HG03575 (cell line): Measurements from ENCODE around the gene BAZ2B.

Source experiments
- ATAC-seq: cut with Tn5 transposase; IDR thresholded peaks from one replicate; pipeline ENCODE4 v1.9.1; 2021; ENCODE audit not compliant: unreplicated experiment, insufficient number of reproducible peaks, low FRiP score; ENCODE audit errors: extremely low read depth

Gene BAZ2B

DNA sequence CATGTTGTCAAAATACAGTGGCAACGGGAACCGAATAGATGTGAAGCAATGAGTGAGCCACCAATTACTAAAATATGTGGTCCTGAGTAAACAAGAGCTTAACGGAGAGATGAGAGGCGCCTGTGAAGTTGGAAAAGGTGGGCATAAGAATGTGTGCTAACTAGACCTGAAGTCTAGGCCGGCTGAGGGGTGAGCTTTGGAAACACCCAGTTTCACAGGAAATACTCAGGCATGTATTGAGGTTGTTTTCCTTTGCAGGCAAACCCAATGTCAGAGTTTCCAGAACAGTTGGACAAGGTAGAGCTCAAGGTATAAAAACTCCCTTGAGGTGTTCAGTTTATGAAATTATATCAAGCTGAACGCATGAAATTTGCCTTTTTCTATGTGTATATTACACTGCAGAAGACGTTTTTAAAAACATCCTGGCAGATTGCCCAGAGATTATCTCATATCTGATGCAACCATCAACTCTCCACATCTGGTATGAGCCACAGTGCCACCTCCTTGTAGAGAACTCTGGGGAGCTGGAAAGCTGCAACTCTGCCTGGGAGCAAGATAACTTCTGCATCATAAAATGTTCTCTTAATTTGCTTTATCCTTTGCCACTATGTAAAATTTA, 325.9 kb downstream of the BAZ2B start:
- no peak for ATAC-seq

DNA sequence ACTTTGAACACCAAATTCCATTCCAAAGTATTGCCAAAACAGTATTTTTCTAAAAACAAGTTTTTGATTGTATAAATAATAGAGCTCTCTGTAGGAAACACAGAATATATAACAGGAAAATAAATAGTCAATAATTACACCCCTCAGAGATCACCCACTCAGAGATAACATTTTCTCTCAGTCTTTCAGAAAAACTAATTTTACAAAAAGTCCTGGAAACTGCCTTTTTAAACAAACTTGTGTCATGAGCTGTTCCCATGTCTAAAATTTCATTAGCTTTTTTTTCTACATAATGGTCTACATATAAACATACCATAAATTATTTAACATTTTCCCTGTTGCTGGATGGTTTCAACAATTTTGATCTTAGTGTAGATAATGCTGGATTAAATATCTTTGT, 328.6 kb downstream of the BAZ2B start:
- no peak for ATAC-seq

DNA sequence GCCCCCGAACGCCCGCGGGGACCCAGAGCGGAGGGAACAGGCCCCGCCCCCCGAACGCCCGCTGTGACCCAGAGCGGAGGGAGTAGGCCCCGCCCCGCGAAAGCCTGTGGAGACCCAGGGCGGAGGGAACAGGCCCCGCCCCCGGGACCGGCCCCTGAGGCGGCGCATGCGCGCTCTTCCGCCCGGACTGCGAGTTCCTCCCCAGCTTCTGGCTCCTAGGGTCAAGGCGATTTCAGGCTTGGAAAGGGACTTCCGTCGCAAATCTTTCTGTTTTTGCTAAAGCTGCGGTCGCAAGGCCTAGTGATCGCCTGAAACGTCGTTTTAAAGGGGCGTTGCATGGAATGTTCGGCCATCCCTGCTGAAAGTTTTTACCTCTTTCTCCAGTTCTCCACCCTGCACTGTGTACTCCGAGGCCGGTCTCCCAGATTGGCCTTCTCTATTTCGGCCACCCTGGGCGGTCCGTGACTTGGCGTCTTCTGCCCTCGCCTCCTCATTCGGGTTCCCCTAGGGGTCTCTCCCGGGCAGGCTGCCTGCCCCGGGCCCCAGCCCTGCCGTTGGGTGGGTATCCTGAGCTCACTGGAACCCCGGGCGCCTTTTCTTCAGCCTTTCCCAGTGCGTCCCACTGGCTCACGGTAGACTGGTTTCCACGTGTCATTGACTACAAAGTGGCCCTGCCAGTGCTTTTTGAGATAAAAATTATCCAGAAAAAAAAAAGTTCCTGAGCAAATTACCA, 329.5 kb downstream of the BAZ2B start:
- no peak for ATAC-seq

DNA sequence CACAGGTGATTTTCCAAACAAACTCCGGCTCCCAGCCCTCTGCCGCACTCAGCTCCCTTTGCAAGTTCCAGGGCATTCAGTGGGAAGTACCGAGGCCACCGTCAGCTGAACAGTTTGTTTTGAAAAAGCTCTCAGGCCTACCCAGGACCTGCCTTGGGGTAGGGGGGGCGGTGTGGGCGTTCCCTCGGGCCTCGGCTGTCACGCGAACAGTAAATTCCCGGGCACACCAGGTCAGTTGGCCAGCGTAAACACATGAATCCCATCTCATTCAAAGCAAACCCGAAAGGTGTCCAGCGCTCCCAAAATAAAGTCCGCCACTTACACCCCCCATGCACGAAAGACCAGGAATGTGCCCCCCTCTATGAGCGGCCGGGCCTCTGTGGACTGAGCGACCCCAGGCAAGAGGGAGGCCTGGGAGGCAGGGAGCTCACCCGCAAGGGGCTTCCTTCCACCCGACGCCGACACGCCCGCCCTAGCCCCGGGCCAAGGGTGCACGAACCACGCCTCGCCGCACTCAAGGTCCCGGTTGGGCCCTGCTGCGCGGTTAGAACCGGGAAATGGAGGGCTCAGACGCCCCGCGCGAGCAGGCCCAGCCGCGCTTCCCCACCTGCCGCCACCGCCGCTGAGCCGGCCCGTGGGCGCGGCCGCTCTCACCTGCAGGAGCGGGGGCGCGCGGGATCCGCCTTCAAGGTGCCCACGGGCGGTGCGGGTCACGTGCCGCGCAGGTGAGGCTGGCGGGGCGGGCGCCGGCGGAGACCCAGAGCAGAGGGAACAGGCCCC, 330.2 kb downstream of the BAZ2B start, which contains the start of gene WDSUB1:
WDSUB1 (minus strand) TSS at position 775 of the 780 bp plus-strand sequence. CDS start 3,634 bp downstream, outside the sequence.
- ATAC-seq = no peak

DNA sequence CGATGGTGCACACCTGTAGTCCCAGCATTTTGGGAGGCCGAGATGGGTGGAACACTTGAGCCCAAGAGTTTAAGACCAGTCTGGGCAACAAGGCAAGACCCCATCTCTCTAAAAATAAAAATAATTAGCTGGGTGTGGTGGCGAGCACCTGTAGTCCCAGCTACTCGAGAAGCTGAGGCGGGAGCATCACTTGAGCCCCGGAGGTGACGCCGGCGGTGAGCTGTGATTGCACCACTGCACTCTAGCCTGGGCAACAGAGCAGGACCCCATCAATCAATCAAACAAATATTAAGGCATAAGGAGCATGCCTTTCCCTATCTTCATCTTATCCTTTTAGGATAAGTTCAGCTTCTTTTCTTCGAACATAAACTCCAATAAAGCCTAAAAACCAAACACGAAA, 330.9 kb downstream of the BAZ2B start:
- no peak for ATAC-seq

DNA sequence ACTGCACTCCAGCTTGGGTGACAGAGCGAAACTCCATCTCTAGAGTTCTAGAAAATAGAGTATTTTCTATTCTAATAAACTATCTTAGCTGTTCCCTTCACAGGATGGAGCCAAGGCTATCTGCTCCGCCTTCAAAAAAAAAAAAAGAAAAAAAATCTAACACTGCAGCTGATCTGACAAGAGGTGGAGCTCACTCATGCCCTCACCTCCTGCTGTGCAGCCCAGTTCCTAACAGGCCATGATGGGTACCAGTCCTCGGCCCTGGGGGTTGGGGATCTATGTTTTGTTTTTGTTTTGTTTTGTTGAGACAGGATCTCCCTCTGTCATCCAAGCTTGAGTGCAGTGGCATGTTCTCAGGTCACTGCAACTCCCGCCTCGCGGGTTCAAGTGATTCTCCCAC, 332.8 kb downstream of the BAZ2B start:
- ATAC-seq = no peak

DNA sequence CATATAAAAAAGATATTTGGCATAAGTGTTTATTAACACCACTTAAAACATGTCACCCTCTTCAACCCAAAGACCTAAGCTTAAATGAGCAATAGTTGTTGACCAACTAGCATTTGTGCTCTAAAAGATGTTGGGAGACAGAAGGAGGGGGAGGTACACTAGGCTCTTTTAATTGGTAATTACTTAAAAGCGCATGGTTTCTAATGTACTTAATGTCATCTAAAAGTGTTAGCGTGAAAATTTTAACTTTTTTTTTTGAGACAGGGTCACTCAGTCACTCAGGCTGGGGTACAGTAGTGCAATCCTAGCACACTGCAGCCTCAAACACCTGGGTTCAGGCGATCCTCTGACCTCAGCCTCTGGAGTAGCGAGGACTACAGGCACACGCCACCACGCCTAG, 335.3 kb downstream of the BAZ2B start:
- ATAC-seq = no peak

DNA sequence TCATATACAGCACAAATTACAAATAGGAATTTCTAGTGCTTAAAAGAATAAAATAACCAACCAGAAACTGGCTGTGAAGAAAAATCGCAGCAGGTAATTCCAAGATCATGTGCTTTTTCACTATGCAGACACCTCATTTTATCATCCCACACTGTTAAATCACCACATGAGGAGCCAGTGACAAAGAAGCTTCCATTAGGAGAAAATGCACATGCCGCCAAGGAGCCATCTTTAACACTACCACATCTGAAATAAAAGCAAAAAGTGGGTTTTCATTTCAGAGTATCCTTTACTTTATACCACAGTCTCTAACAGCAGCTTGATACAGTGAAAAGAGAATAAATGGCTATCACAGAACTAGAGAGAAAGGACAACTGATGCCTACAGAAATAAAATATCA, 336.6 kb downstream of the BAZ2B start:
- no peak for ATAC-seq

DNA sequence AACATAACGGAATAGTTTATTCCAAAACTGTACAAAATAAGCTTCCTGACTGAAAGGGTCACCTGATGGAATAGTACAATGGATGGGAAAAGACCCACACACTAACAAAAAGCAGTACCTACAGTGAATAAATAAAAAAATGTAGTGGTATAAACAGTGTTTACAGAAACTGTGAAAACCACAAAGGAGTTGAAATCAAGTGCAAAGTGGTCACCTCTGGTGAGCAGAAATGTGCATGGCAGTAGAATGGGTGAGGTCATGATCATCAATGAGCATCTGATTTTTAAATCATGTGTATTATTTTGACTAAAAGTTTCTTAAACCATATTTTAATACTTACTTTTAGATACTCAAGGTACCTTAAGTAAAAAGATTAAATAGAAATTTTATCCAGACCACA, 341.2 kb downstream of the BAZ2B start:
- ATAC-seq = no peak

DNA sequence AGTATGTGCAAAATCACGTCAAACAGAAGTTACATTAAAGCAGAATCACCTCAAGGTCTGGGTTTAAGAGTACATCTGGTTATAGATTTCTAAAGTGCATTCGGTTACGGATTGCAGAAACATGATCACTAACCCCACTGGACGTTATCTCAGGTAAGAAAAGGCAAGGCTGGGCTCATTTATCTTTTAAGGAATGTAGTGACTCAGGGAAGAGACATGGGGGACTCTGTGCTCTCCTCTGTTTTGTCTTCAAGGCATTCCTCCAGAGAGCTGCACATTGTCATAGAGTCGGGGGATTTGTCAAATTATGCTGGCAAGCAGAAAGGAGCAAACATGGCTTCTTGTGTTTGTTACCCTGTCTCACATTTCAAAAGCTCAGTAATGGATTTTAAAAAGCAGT, 344.2 kb downstream of the BAZ2B start:
- no peak for ATAC-seq

DNA sequence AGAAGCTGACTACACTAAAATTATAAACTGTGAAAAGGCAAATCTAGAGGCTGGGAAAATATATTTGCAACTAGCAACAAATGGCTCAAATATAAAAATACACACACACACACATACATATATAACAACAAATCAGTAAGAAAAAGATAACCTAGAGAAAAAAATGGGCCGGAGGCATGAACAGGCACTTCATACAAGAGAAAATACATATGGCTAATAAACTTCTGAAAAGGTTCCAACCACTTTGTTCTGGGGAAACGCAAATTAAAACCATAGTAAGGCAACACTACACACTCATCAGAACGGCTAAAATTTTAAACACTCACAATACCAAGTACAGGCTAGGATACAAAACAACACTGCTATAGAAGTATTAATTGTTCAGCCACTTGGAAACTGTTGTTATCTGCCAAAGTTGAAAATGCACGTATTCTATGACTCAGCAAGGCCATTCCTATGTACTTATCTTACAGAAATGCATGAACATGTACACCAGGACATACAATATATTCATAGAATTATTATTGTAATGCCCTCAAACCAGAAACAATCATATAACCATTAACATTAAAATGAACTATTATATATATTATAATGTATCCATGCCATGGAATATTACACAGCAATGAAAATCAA, 345.5 kb downstream of the BAZ2B start:
- no peak for ATAC-seq
